Kidney (tissue), 14 donors: ENCODE results near the gene C2CD2. TPM values are rescaled to one million over a fixed set of nuclear protein-coding genes. Genes with fewer than 3 reads are reported as not detected.

ENCODE experiments used
- DNase-seq, 5 donors: peaks; one replicate each; pipeline ENCODE4 v3.0.0-alpha.2; 2013 to 2020
- FAIRE-seq: peaks from 2 replicates; lab custom pipeline; 2012; peaks lifted over from hg19 to GRCh38; lab: Jason Lieb, UNC
- H3K27ac ChIP-seq, 2 donors: one replicate each; pipeline ENCODE4 v1.7.0; 2013; ENCODE audit warnings: low read depth in 2 of 2, low read length in 2 of 2, inconsistent platforms in 1 of 2
- H3K27me3 ChIP-seq: one replicate; pipeline ENCODE4 v1.7.1; 2013; ENCODE audit warnings: low read length, inconsistent platforms; ENCODE audit not compliant: control insufficient read depth, insufficient read depth
- H3K36me3 ChIP-seq, 3 donors: one replicate each; pipeline versions ENCODE4 v1.7.0 to v1.7.1; 2013; ENCODE audit warnings: low read length in 3 of 3, control low read depth in 1 of 3, inconsistent platforms in 1 of 3; ENCODE audit not compliant: insufficient read depth in 3 of 3, control insufficient read depth in 2 of 3
- H3K4me1 ChIP-seq, 3 donors: one replicate each; pipeline versions ENCODE4 v1.7.0 to v1.7.1; 2013; ENCODE audit warnings: low read length in 3 of 3, inconsistent platforms in 1 of 3, low read depth in 1 of 3; ENCODE audit not compliant: control insufficient read depth in 2 of 3, insufficient read depth in 2 of 3
- H3K4me3 ChIP-seq, 3 donors: one replicate each; pipeline versions ENCODE4 v1.7.0 to v1.8.1; 2013; ENCODE audit warnings: low read length in 3 of 3, control low read depth in 1 of 3, inconsistent platforms in 1 of 3
- H3K9ac ChIP-seq, 3 donors: one replicate each; pipeline versions ENCODE4 v1.7.0 to v1.7.1; 2013; ENCODE audit warnings: low read length in 3 of 3, control low read depth in 1 of 3, inconsistent platforms in 1 of 3
- H3K9me3 ChIP-seq, 3 donors: one replicate each; pipeline versions ENCODE4 v1.7.0 to v1.7.1; 2013; ENCODE audit warnings: low read length in 3 of 3, control low read depth in 1 of 3, inconsistent platforms in 1 of 3; ENCODE audit not compliant: control insufficient read depth in 2 of 3, insufficient read depth in 1 of 3
- intact Hi-C: fragments of 100-400 bp; cut with DNase I; formaldehyde crosslinking; loops from one replicate; pipeline ENCODE4 v1.11.1; 2022
- polyA plus RNA-seq: library from polyadenylated mRNA; stranded (reverse); fragments of 350-450 nt; fragmentation: Illumina TruSeq; extraction: RNeasy Lipid Tissue Mini Kit (QIAGEN cat#74804); gene quantifications from one replicate; pipeline ENCODE4 v1.2.3, GENCODE V29; 2014; ENCODE audit warnings: low read depth, low replicate concordance; ENCODE audit not compliant: insufficient read depth
- total RNA-seq: library from RNA; stranded (reverse); fragmentation: NEBNext Ultra II Directional; extraction: Animal tissue kit (Norgen Biotek cat#: 25700); gene quantifications from one replicate; pipeline ENCODE4 v1.2.1, GENCODE V29; 2021
- TF ChIP-seq, protein P1 (sequence below): IDR thresholded peaks from 3 replicates; pipeline ENCODE4 v1.5.1; 2012; ENCODE audit warnings: mild to moderate bottlenecking, moderate library complexity, borderline replicate concordance; ENCODE audit not compliant: insufficient read depth; ENCODE audit errors: extremely low read depth
- donor health status: control.
- donor health status: control.
- donor health status: control.
- donor health status: control.
- donor health status: control.
- donor health status: DM: yes; HTN: yes; CAD: no.
- donor health status: Normal renal cell carcinoma (clear cell type).

Gene C2CD2
- total and polyA plus RNA-seq, 2 donors from 2014 or later, result 7.6 to 25.6 TPM

- Histone ChIP-seq H3K9me3 (no peaks in the 10 kb centered on the region), H3K36me3 (no peaks in the 10 kb centered on the region), H3K4me1 (peaks cover 0 to 3% (median 2%) of the 10 kb centered on the region in 3 donors), H3K4me3 (peak overlapping the region in 2 of 3 donors; percentile 63 to 82), H3K27ac (no peak overlapping the region), H3K27me3 (no peaks in the 10 kb centered on the region), H3K9ac (peak overlapping the region in 2 of 3 donors; percentile 42 to 78)
- DNase-seq (no peak), FAIRE-seq (no peak)
- TF ChIP-seq, protein P1, sequence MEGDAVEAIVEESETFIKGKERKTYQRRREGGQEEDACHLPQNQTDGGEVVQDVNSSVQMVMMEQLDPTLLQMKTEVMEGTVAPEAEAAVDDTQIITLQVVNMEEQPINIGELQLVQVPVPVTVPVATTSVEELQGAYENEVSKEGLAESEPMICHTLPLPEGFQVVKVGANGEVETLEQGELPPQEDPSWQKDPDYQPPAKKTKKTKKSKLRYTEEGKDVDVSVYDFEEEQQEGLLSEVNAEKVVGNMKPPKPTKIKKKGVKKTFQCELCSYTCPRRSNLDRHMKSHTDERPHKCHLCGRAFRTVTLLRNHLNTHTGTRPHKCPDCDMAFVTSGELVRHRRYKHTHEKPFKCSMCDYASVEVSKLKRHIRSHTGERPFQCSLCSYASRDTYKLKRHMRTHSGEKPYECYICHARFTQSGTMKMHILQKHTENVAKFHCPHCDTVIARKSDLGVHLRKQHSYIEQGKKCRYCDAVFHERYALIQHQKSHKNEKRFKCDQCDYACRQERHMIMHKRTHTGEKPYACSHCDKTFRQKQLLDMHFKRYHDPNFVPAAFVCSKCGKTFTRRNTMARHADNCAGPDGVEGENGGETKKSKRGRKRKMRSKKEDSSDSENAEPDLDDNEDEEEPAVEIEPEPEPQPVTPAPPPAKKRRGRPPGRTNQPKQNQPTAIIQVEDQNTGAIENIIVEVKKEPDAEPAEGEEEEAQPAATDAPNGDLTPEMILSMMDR, result no peak
- intact Hi-C loops, result no loop called here
Measured at GRCh38 chr21:41880153-41880552, 73.7 kb downstream of the C2CD2 start.

DNA sequence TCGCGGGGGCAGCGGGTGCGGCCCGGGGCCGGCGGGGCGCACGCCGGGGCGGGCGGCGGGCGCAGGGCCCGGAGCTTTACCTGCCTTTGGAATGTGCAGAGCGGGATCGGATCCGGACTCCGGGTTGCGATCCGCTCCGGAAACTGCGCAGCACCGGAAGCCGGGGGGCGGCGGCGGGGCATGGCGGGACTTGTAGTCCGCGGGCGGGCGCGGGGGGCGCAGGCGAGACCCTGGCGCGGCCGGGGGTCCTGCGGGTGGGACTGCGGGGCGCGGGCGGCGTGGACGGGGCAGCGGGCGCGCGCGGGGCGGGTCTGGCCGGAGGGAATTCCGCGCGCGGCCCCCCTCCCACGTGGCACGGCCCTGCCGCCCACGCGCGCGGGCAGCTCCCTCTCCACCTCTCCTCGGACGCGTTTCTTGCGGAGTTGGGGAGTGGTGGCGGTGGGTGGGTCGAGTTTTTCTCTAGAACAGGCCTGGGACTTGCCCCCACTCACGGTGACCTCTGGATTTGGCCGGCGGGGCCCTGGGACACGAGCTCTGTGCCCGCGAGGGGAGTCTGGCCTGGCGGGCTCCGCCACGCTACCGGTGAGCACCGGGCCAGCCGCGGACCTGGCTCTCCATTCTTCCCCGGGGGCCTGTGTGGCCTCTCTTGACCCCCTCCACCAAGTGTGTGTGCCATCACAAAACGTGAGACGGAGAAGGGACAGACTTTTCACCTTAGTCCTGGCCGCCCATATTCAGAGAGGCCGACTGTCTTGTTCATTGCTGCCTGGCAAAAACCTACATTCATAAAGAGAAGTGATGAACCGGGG is 74.4 kb downstream of the C2CD2 start, which contains the start of gene PRDM15:
Gene PRDM15 (minus strand): TSS at position 155 of the 809 bp plus-strand sequence. CDS start 18,981 bp downstream, outside the sequence.
- Histone ChIP-seq H3K4me1 (peaks cover 0 to 3% (median 2%) of the 10 kb centered on the region in 3 donors), H3K4me3 (peak within 1 kb of the TSS; percentile 71 to 86 (median 73)), H3K27ac (peak within 1 kb of the TSS; percentile 60 to 67), H3K9ac (peak within 1 kb of the TSS; percentile 49 to 98 (median 78)), H3K27me3 (no peaks in the 10 kb centered on the region), H3K36me3 (no peaks in the 10 kb centered on the region), H3K9me3 (no peaks in the 10 kb centered on the region)
- TF ChIP-seq, protein P1, result no peak
- no peak for FAIRE-seq
- intact Hi-C loops, result no loop called here
- peak; percentile 88 to 95 (median 92) for DNase-seq

DNA sequence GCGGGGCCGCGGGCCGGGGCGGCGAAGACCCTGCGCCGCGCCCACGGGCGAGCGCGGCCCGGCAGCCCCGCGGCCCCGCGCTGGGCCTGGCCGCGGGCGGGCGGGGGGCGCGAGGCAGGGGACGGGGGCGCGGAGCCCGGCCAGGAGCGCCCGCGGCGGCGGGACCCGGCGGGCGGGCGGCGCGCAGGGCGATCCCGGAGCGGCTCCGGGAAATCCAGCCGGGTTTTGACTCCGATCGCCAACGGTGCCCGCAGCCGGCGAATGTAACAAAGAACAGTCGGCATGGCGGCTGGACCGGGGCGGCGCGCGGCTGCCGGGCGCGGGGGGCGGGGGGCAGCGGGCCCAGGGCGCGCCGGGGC is 75.0 kb downstream of the C2CD2 start:
- Histone ChIP-seq H3K27me3 (no peaks in the 10 kb centered on the region), H3K36me3 (no peaks in the 10 kb centered on the region), H3K4me1 (peaks cover 0 to 3% (median 2%) of the 10 kb centered on the region in 3 donors), H3K9ac (peak overlapping the region in 1 of 3 donors; percentile 62), H3K9me3 (no peaks in the 10 kb centered on the region), H3K4me3 (peak overlapping the region in 1 of 3 donors; percentile 86), H3K27ac (no peak overlapping the region)
- TF ChIP-seq, protein P1, result no peak
- intact Hi-C loops, result no loop called here
- FAIRE-seq, result no peak
- DNase-seq, result peak; percentile 83 to 94 (median 89)
